ENCODE measurements around the gene CEP57L1. TPM values are rescaled to one million over a fixed set of nuclear protein-coding genes. Genes with fewer than 3 reads are reported as not detected.

The CEP57L1 gene
- total RNA-seq, 2 donors from 2014 or later: 14.4 to 29.3 TPM

GRCh38 chr6:109212683-109213082 lies 117.4 kb downstream of the CEP57L1 start:
- H3K27me3 Mint-ChIP-seq: peaks cover 18 to 34% of the 10 kb centered on the region in 2 donors
- H3K4me3 Mint-ChIP-seq: no peak overlapping the region
- DNase-seq (ENCODE audit: low spot score): no peak
- no peak for ATAC-seq
- no peaks in the 10 kb centered on the region for H3K4me1 Mint-ChIP-seq (ENCODE audit: low read depth in 2 of 2)
- H3K9me3 Mint-ChIP-seq: peaks cover 6% of the 10 kb centered on the region
- H3K27ac Mint-ChIP-seq: no peak overlapping the region
- H3K36me3 Mint-ChIP-seq: peaks cover 10% of the 10 kb centered on the region

Other genes with a start within 250 kb of the CEP57L1 start
- gene ARMC2, start 247.1 kb upstream of the CEP57L1 start, total RNA-seq: 1 to 10 TPM in 1 of 2 donors, under 1 TPM in 1; 0.83 to 5.4 TPM
- gene SESN1, start 661 bp upstream of the CEP57L1 start, total RNA-seq: 1 to 10 TPM; 7.4 to 9.6 TPM

Data from natural killer cell treated with Interleukin-12 subunit alpha and Interleukin-12 subunit beta and Interleukin-15 and Interleukin-18, amount 100 ng/mL, for 72 hours (primary cell).